Midbrain (tissue), 1 donor: ENCODE measurements around the gene PARP15.
A peak's percentile ranks its signal among the peaks of the same experiment; 100 is the strongest.
"Not testable (repeated sequence)": the region's sequence is repeated elsewhere in the genome, so short reads cannot be mapped to it uniquely, and the experiment has no call there.

ENCODE experiments used
- DNase-seq: peaks from one replicate; lab custom pipeline; 2025; lab: John Stamatoyannopoulos, UW

PARP15 gene

GRCh38 chr3:122668930-122669730, 91.7 kb downstream of the PARP15 start:
- no peak for DNase-seq

GRCh38 chr3:122671553-122671952, 94.1 kb downstream of the PARP15 start:
- DNase-seq = no peak

GRCh38 chr3:122674339-122674738, 96.9 kb downstream of the PARP15 start:
- DNase-seq = no peak

- DNase-seq = no peak
These were observed 99.3 kb downstream of the PARP15 start for GRCh38 chr3:122676759-122677158.

GRCh38 chr3:122677216-122677615, 99.8 kb downstream of the PARP15 start:
- DNase-seq = no peak

- DNase-seq = peak; percentile 29
These were observed 101.1 kb downstream of the PARP15 start for GRCh38 chr3:122678506-122678905.

GRCh38 chr3:122679085-122679881, 101.8 kb downstream of the PARP15 start:
- DNase-seq = peak; percentile 68

- DNase-seq = no peak
These were observed 102.5 kb downstream of the PARP15 start for GRCh38 chr3:122679882-122680474.

- peak; percentile 63 for DNase-seq
These were observed 103.2 kb downstream of the PARP15 start, which contains the start of gene PARP14 for GRCh38 chr3:122680475-122681283. TSS of gene PARP14 (plus strand) at chr3:122680839. CDS start at chr3:122680884, 45 bp downstream.

GRCh38 chr3:122681284-122681973, 104.0 kb downstream of the PARP15 start:
- no peak for DNase-seq

- no peak for DNase-seq
These were observed 104.5 kb downstream of the PARP15 start for GRCh38 chr3:122681974-122682409.

- not testable (repeated sequence) for DNase-seq
These were observed 105.4 kb downstream of the PARP15 start for GRCh38 chr3:122682778-122683411.

GRCh38 chr3:122687298-122687697, 109.8 kb downstream of the PARP15 start:
- DNase-seq = no peak
